ENCODE results near the gene ALK. TPM values are rescaled to one million over a fixed set of nuclear protein-coding genes. Genes with fewer than 3 reads are reported as not detected.

ALK gene
- total RNA-seq, 1 experiment from 2014 or later, result not detected

GRCh38 chr2:29201979-29202378 is 719.4 kb downstream of the ALK start:
- no peak overlapping the region for H4K91ac ChIP-seq (ENCODE audit: insufficient read length, low read depth, low read length)
- H3K27me3 ChIP-seq (ENCODE audit: insufficient read depth, low read length), result no peaks in the 10 kb centered on the region
- no peak overlapping the region for H3K4ac ChIP-seq (ENCODE audit: low read depth, low read length)
- no peak overlapping the region for H3K18ac ChIP-seq (ENCODE audit: insufficient read length, low read depth, low read length)
- peak; percentile 79 for DNase-seq
- H3K4me2 ChIP-seq (ENCODE audit: insufficient read depth, insufficient read length, low read length), result no peak overlapping the region
- H3K4me3 Mint-ChIP-seq, result peak overlapping the region in 1 of 2 experiments; percentile 34; a peak in 1 of 5 replicates
- H3K23me2 ChIP-seq (ENCODE audit: insufficient read length, low read depth, low read length, poor library complexity, severe bottlenecking), result no peaks in the 10 kb centered on the region
- H3K9ac ChIP-seq (ENCODE audit: extremely low read depth, insufficient read length, low read length), result no peak overlapping the region
- H3K23ac ChIP-seq (ENCODE audit: insufficient read length, low read depth, low read length), result no peak overlapping the region
- no peak overlapping the region for H2BK120ac ChIP-seq (ENCODE audit: low read depth, low read length, poor library complexity, severe bottlenecking)
- H3K9me3 Mint-ChIP-seq, result no peaks in the 10 kb centered on the region; a peak in 1 of 5 replicates
- H3K27ac ChIP-seq (ENCODE audit: insufficient read length, low read depth, low read length), result no peak overlapping the region
- no peak overlapping the region for H3K14ac ChIP-seq (ENCODE audit: insufficient read depth, low read length)
- H2BK15ac ChIP-seq (ENCODE audit: low read depth, low read length), result no peak overlapping the region
- H3T11ph ChIP-seq (ENCODE audit: low read length), result no peak overlapping the region
- H3K4me1 ChIP-seq (ENCODE audit: insufficient read depth, low read length), result no peaks in the 10 kb centered on the region
- no peak overlapping the region for H2BK12ac ChIP-seq (ENCODE audit: insufficient read length, low read depth, low read length)
- no peak overlapping the region for H2AK5ac ChIP-seq (ENCODE audit: insufficient read length, low read length)
- H3K79me1 ChIP-seq (ENCODE audit: insufficient read depth, low read depth, low read length, poor library complexity, severe bottlenecking), result no peaks in the 10 kb centered on the region
- no peak overlapping the region for H4K8ac ChIP-seq (replicated peaks; ENCODE audit: insufficient read length, low read depth, low read length)
- H3K27me3 Mint-ChIP-seq (ENCODE audit: low read depth), result no peaks in the 10 kb centered on the region
- no peak overlapping the region for H2AFZ ChIP-seq (ENCODE audit: low read length)
- H3K79me2 ChIP-seq (ENCODE audit: insufficient read depth, low read length), result no peaks in the 10 kb centered on the region
- H3K4me1 Mint-ChIP-seq, result peaks cover 12 to 20% of the 10 kb centered on the region in 2 experiments
- TF ChIP-seq, protein P1, sequence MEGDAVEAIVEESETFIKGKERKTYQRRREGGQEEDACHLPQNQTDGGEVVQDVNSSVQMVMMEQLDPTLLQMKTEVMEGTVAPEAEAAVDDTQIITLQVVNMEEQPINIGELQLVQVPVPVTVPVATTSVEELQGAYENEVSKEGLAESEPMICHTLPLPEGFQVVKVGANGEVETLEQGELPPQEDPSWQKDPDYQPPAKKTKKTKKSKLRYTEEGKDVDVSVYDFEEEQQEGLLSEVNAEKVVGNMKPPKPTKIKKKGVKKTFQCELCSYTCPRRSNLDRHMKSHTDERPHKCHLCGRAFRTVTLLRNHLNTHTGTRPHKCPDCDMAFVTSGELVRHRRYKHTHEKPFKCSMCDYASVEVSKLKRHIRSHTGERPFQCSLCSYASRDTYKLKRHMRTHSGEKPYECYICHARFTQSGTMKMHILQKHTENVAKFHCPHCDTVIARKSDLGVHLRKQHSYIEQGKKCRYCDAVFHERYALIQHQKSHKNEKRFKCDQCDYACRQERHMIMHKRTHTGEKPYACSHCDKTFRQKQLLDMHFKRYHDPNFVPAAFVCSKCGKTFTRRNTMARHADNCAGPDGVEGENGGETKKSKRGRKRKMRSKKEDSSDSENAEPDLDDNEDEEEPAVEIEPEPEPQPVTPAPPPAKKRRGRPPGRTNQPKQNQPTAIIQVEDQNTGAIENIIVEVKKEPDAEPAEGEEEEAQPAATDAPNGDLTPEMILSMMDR (conservative IDR thresholded peaks at IDR 0.05), result no peak
- peak overlapping the region; percentile 3 to 92 (median 21); a peak in 3 of 7 replicates for H3K27ac Mint-ChIP-seq
- H4K20me1 ChIP-seq (ENCODE audit: control insufficient read depth, insufficient read depth, insufficient read length), result no peaks in the 10 kb centered on the region
- no peak overlapping the region for H3K56ac ChIP-seq (ENCODE audit: insufficient read length, low read depth, low read length)
- H3K9me3 ChIP-seq (ENCODE audit: control insufficient read depth, low read depth, low read length), result no peaks in the 10 kb centered on the region
- no peak overlapping the region for H4K5ac ChIP-seq (ENCODE audit: insufficient read length, low read depth, low read length)
- H2BK5ac ChIP-seq (ENCODE audit: insufficient read length, low read length), result no peak overlapping the region
- no peak overlapping the region for H2BK20ac ChIP-seq (ENCODE audit: low read depth, low read length, poor library complexity, severe bottlenecking)
- no CpG with 5 or more reads among the region's 5 CpGs for WGBS (ENCODE audit: extremely low coverage, insufficient read length, low lambda C conversion rate)
- H3K36me3 Mint-ChIP-seq (ENCODE audit: insufficient read depth in 1 of 3, low read depth in 3 of 3), result no peaks in the 10 kb centered on the region
